ENCODE data around the gene NRTN.
"Not testable (repeated sequence)": the region's sequence is repeated elsewhere in the genome, so short reads cannot be mapped to it uniquely, and the experiment has no call there.

DNA sequence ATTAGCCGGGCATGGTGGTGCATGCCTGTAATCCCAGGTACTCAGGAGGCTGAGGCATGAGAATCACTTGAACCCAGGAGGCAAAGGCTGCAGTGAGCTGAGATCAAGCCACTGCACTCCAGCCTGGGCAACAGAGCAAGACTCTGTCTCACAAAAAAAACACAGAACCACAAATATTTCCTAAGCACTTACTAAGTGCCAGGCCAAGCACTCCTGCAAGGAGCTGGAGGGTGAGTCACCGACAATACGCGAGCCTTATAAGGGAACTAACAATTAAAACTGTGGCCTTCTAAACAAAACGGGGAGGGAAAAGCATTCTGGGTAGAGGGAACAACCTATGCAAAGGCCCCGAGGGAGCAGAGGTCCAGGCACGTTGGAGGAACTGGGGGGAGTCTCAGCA is 69.6 kb downstream of the NRTN start:
- TF ChIP-seq, protein P1, sequence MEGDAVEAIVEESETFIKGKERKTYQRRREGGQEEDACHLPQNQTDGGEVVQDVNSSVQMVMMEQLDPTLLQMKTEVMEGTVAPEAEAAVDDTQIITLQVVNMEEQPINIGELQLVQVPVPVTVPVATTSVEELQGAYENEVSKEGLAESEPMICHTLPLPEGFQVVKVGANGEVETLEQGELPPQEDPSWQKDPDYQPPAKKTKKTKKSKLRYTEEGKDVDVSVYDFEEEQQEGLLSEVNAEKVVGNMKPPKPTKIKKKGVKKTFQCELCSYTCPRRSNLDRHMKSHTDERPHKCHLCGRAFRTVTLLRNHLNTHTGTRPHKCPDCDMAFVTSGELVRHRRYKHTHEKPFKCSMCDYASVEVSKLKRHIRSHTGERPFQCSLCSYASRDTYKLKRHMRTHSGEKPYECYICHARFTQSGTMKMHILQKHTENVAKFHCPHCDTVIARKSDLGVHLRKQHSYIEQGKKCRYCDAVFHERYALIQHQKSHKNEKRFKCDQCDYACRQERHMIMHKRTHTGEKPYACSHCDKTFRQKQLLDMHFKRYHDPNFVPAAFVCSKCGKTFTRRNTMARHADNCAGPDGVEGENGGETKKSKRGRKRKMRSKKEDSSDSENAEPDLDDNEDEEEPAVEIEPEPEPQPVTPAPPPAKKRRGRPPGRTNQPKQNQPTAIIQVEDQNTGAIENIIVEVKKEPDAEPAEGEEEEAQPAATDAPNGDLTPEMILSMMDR (IDR thresholded peaks at IDR 0.05), result not testable (repeated sequence)
- TF ChIP-seq EP300 (IDR thresholded peaks at IDR 0.05), result not testable (repeated sequence)
